HG03442 (cell line): Measurements from ENCODE around the gene EFNA5.

Source experiments
- ATAC-seq: cut with Tn5 transposase; IDR thresholded peaks from one replicate; pipeline ENCODE4 v1.9.1; 2021; ENCODE audit warnings: mild to moderate bottlenecking, moderate library complexity; ENCODE audit not compliant: unreplicated experiment

EFNA5 gene

DNA sequence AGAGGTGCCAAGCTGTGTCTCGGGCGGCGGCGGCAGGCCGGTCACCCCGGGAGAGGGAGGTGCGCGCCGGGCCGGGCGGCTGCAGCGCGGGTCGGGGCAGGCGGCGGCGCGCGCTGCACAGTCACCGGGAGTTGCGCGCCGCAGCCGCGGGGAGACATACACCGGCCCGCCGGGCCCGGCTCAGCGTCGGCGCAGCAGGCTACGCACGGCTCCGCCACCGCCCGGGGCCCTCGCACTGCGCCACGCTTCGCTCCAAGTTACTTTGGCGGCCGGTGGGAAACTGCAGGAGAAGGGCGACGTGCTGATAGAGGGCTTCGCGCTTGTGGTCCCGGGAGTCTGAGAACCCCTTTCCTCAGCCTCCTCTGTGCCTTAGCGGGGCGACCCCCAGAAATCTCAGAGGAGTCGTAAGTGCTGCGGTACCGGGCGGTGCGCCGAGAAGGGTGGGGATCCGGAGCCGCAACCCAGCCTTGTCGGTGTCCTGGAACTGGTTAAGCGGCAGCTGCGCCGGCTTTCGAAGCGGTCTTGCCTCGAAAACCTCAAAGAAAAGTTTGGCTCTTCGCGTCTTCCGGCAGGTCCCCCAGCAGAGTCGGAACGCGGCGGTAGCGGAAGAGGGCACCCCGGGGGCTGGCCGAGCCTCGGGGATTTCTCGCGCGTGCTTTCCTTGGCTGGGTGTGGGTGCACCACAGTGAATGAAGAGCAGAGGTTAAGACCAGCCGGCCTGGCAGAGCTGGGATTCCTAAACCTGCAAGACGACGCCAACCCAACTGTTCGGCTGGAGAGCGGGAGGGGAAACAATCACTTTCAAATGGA, at the start of gene EFNA5:
Gene EFNA5 (minus strand): TSS at position 6 of the 810 bp plus-strand sequence.
- ATAC-seq, result peak; percentile 30

DNA sequence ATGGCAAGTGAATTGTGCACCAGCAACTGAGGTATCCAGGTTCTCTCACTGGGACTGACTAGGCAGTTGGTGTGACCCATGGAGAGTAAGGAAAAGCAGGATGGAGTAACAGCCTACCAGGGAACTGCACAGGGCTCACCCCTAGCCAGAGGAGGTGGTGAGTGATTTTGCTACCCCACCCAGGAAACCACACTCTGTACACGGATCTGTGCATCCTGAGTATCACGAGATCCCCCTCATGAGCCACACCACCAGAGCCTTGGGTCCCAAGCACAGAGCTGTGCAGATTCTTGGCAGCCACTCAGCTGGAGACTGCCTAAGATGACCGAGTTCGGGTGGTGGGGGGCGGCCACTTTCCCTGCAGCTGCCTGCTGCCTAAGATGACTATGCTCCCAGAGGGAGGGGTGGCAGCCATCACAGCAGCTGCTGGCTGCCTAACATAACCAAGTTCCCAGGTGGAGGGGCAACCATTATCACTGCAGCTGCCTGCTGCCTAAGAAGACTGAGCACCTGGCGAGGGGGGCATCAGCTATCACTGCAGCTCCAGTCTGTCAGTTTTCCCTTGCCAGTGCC, 48.4 kb upstream of the EFNA5 start:
- no peak for ATAC-seq

DNA sequence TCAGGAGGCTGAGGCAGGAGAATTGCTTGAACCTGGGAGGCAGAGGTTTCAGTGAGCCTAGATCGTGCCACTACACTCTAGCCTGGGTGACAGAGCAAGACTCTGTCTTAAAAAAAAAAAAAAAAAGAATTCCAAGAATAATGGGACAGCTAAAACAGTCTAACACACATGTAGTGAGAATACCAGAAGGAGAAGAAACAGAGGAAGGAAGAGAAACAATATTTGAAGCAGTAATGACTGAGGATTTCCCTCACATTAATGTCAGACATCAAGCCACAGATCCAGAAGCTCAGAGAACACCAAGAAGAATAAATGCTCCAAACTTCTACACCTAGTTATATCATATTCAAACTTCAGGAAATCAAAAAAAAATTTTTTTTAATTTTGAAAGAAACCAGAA, 47.1 kb upstream of the EFNA5 start:
- ATAC-seq, result no peak

DNA sequence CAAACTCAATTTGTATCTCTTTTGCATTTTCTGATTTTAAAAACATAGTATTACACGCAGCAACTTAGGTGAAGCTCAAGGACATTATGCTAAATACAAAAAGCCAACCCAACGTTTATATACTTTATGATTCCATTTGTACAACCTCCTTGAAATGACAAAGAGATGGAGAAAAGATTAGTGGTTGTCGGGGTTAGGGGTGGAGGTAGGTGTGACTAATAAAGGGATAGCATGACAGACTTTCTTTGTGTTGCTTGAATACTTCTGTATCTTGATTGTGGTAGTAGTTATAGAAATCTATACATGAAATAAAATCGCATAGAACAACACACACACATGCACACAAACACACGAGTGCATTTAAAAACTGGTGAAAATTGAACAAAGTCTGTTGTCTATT, 42.5 kb upstream of the EFNA5 start:
- ATAC-seq, result no peak

DNA sequence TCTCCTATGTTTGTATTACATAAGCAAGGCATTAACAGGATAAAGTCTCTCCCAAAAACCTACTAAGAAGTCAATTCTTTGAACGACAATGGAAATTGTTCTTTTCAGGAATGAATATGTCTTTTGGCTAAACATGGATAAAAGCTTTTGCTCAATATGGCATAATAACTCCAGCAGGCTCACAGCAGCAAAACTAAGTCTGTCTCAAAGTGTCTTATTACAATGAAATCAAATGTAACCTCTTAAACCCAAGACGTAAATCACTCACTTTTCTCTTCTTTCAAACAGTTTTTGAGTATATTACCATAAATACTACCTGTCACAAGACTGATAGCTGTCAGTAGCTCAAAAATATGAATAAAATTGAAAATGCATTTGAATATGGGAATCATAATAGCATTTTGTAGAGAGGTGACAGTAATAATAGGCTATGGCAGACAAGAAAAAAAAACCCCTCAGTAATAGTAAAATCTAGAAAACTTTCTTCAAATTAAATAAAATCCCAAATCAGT, 41.7 kb upstream of the EFNA5 start:
- no peak for ATAC-seq

DNA sequence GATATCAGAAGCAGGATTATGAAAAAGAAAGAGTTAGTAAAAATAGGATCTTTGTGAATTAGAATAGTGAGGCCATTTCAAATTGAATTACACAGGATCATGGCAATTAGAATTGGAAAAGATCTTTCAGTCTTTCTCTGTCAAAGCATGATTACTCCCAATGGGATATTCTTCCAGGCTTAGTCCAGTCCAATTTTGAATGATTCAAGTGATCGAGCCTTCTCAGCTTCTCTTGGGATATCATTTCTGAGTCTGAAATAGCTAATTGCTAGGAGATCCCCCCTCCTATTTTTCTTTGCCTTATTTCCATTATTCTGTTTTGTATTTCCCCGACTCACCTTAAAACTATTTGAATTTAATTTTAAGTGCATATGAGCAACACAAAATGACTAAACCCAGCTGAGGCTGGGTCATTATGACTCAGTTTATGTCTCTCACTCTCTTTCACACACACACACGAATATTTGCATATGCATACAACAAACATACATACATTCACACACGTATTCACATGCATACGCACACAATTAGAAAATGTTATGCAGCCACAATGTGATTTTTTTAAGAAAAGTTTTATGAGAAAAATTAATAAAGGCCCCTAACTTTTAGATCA, 34.8 kb upstream of the EFNA5 start:
- ATAC-seq, result no peak

DNA sequence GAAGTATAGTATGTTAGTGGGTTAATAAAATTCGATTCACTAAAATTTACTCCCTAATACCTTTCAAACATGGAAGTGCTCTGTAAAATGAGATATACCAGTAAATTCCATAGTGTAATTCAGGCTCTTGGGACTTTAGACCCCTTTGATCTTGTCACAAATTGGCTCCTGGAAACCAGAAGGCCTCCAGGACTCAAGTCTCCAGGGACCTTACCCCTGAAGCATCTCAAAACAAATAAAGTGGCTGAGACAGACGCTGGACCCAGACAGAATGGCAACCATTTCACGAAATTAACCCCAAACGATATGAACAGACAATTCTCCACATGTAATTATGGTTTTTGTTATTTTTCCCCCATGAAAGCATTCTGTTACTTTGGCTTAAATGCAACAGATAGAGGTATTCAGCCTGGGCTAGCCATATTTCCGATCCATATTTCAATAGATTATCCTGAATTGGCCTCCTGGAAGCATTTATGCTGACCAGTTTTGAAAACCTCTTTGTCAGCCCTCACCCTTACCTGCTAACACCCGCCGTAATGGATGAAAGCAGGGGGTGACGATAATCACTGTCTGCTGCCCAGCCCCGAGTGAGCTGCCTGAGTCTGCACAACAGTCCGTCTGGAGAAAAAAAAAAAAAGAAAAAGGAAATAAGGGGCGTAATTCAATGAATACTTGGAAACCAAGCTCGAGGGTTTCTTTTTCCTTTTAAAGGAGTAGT, 34.1 kb upstream of the EFNA5 start:
- no peak for ATAC-seq

DNA sequence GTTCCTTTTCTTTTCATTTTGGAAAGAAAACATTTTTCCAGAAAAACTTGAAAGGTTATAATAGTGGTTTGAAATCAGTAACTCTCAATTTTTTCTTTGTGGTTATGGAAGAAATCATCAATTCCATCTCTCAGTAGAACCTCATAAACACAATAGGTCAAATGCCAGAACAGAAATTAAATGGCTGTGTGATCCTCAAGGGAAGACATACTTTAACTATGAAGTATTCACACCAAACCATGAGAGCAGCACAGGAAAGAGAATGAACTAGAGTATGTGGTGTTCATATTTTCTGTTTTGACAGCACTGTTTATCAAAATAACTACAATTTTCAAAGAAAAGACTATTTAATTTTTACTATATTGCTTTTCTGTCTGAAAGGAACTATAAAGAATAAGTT, 29.7 kb upstream of the EFNA5 start:
- no peak for ATAC-seq

DNA sequence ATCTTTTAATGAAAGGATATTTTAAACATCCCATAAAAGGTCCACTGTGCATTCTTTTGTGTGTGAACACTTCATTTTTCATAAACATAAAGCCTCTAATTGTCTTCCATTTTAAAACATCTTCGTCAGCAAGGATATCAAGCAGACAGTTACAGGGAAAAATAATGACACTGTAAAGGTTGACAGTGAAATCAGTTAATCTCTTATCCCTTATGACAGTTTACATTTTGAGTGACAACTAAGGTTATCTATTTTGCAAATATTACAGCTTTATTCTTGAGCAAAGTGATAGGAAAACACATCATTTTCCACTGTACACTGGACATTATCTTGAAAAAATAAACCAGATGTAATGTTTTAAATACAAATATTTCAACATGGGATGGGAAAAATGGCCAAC, 28.7 kb upstream of the EFNA5 start:
- ATAC-seq, result no peak

DNA sequence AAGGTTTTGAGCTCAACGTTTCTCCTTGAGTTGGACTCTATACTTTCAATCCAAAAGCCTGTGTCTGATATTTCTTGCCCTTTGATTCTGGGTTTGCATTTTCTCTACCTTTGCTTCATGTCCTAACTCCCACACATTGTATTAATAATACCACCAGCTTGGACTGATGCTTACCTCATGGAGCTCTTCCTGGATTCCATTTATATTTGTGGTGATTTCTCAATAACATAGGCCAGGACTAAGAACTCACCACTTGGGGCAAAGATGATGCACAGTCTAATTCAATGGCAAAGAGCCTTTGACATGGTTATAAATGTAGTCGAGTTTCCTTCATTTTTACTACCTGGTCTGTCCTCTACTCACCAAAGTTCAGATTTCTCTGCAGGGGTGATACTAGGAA, 27.5 kb upstream of the EFNA5 start:
- no peak for ATAC-seq

DNA sequence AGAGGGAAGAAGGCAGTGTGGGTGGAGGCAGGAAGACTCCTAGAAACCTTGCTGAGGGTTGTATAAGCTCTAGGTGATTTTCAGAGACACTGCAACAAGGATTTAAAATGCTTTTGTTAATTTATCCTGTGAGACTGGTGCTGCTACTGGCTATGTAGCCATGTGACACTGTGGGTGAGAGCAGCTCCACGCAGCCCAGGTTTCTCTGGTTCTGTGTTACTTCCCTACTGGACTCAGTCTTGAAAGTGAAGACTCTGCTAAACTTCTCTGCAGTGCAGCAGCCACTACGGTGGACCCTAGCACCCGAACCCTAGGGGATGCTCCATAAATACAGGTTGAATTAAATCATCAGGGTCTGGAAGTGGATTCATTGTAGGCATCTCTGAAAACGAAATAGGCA, 25.8 kb upstream of the EFNA5 start:
- no peak for ATAC-seq

DNA sequence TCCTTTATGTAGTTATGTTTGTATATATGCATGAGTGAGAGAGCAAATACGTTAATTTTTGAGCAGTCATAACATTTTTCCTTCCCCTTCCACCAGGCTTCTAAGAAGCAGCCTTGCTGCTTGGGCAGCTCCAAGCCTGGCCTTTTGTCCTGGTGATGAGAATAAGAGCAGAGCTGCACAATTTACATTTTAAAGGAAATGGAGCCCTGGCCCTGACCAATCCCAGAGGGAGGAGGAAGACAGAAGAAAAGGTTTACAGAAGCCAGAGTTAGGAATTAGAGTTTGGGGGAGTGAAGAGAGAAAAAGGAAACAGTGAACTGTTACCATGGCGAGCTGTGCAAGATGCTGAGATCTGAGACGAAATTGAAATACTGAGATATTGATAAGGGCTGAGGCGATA, 25.3 kb upstream of the EFNA5 start:
- no peak for ATAC-seq

DNA sequence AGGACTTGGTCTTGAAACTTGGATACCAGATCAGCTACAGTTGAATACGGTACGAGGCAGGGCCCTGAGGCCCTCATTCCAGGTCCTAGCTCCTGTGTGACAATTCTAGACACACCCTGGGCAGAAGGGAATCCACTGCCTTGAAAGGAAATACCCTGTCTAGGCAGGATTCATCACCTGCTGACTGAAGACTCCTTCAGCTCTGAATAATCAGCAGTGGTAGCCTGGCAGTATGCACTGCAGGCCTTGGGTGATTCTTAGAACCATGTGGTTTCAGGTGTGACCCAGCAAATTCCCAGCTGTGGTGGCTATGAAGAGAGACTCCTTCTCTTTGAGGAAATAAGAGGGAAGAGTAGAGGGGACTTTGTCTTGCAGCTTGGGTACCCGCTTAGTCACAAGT, 17.2 kb upstream of the EFNA5 start:
- no peak for ATAC-seq

DNA sequence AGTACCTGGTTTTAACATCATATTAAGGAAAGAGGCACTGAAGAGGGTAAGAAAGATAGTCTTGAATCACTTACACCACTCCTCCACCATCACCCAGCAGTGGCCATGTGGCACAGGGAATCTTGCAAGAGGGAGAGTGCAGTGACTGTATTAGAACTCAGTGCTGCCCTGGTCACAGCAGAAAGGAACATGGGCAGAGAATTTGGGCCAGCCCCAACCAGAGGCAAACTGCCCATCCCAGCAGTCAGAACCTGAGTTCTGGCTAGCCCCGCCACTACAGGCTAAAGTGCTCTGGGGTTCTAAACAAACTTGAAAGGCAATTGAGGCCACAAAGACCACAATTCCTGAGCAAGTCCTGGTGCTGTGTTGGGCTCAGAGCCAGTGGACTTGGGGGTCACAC, 16.7 kb upstream of the EFNA5 start:
- ATAC-seq, result no peak

DNA sequence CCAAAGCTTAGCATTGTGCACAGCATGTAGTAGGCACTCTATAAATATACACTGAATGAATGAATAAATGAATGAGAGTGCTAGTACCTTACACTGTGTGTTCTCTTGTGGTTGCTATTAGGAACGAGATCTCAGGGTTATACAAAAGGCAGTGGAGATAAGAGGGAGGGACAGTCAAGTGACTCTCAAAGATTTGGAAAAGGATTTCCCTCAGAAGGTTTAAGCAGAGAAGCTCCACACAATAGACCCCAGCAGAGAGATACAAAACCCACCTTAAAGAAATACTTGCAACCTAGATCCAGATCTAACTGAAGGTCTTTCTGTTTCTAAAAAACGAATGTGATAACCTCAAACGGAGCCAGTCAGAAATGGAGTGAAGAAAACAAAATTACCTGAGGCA, 11.8 kb upstream of the EFNA5 start:
- no peak for ATAC-seq

DNA sequence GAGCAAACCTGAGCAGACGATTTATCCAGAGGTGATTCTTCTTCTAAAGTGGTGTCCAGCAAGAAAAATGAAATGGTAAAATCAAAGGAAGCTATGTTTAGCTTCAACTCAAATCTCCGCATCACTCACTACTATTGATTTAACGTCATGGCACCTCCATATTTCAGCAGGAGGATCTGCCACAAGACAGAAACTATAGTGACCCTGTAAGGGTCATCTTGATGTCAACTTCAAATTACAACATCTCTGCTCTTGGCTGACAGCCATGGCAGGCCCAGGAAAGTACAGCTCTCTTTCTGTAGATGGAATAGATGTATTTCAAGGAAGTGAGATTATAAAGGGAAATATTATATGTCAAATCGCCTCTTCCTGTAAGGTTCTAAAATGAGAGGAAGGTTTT, 10.1 kb upstream of the EFNA5 start:
- no peak for ATAC-seq

DNA sequence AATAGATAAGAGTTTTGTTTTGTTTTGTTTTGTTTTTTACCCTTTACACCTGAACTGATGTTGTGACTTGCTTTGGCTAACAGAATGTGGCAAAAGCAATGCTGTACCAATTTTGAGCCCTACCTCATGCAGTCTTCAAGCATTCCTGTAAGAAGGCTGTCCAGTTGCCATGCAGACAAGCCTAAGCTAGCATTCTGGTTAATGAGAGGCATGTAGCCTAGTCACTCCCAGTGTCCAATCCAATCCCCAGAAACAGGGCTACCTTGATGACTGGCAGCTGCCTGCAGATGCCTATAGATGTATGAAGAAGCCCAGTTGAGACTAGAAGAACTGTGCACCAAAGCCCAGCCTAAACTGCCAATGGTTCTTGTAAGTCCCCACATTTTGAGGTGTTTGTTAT, 9.4 kb upstream of the EFNA5 start:
- ATAC-seq, result no peak

DNA sequence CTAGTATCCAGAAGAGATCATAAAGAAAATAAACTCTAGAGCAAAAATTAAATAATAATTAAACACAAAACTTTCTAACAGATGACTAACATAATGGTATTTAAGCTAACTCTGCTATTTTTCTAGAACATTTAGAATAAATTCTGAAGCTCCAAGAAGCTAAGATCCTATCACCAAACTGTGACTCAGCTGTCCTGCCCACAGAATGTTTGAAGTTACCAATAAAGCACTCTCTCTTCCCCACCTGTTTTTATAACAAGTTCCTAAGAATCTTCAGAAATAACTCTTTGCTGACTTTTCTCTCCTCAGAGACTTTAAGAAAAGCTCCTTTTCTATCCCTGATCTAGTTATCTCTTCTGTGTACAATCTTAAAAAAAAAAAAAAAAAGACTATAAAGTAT, 6.0 kb upstream of the EFNA5 start:
- no peak for ATAC-seq

DNA sequence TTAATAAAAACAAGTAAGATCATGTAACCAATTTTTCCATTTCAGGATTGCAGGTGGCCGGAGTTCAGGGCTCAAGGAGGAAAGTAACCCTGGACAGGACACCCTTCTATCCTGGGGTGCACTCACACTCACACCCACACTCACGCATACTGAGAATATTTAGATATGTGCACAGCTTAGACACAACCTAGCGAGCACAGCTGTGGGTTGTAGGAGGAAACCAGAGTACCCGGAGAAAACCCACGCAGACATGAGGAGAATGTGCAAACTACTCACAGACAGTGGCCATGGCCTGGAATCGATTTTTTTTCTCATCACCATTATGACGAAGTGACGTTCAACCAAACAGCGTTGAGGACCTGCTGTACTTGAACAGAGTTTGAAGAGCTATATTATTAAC, 4.5 kb upstream of the EFNA5 start:
- ATAC-seq, result no peak

DNA sequence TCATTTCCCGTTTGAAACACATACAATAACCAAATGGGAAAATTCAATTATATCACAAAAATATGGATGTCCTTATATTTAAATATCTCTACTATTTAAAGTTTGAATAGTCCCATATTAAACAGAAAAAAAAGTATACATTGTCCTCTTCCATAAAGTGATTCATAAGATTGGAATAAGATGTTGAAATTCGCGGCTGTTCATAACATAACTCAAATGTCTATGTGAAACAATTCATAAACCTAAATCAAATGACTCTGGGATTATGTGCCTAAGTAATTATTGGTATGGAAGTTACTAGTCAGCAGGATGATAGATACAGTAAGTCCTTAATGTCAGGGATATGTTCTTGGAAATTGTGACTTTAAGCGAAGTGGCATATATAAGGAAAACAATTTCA, 3.9 kb upstream of the EFNA5 start:
- no peak for ATAC-seq

DNA sequence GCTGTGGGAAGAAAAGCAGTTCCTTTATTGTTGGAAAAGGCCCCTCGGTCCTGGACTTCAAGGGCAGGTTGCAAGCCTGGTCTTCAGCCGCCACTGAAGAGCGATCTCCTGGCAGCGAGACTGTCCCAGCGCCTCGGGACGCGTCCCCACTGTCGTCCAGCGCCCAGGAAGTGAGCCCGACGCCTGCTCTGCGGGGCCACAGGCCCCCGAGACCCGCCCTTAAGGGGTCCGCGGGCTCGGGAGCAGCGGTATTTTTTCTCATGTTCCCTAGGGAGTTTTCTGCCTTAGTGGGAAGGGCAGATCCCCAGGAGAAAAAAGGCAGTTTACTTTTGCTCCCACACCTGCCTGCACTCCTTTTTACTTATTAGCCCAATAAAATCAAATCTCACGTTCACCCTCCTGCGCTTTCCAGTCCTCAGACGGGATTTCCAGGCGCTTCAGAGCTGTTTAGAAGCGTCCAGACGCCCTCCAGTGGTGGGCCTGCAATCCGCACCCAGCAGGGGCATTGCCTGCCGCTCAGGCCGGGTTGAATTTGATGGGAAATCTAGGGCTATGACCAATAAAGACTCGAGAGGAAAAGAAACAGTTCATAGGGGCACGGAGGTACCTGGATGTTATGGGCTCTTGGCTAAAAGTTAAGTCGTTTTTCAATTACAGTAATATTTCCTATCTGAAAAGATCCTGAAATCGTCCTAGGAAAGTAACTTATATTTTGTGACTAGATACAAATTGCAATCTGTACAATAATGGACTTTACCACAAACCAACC, 2.8 kb upstream of the EFNA5 start:
- peak; percentile 71 for ATAC-seq
